GM12878 (cell line): ENCODE data around the gene CDCA3.

Source experiments
- ESRRA ChIP-seq: IDR thresholded peaks from 2 replicates; pipeline ENCODE4 v1.6.1; 2012; ENCODE audit warnings: mild to moderate bottlenecking, low read length, improper control_type of control experiment
- FOXM1 ChIP-seq: IDR thresholded peaks from 2 replicates; pipeline ENCODE4 v1.6.1; 2012; ENCODE audit warnings: low read depth, mild to moderate bottlenecking, inconsistent platforms, low read length, moderate library complexity
- HCFC1 ChIP-seq: fragments of 150-350 bp; IDR thresholded peaks from 2 replicates; pipeline ENCODE4 v1.6.1; 2014; ENCODE audit warnings: low read length
- POLR2A ChIP-seq: IDR thresholded peaks from 2 replicates; pipeline ENCODE4 v1.6.1; 2011; ENCODE audit warnings: low read depth, mild to moderate bottlenecking, low read length
- TAF1 ChIP-seq: IDR thresholded peaks from 2 replicates; pipeline ENCODE4 v1.6.1; 2011; ENCODE audit warnings: mild to moderate bottlenecking, low read depth, low read length, borderline replicate concordance
- YY1 ChIP-seq: IDR thresholded peaks from 2 replicates; pipeline ENCODE4 v1.6.1; 2011; ENCODE audit warnings: low read depth, mild to moderate bottlenecking, low read length
- ZSCAN29 ChIP-seq: fragments of 450-650 bp; IDR thresholded peaks from 2 replicates; pipeline ENCODE4 v1.6.1; 2017; ENCODE audit warnings: mild to moderate bottlenecking, moderate library complexity
- TF ChIP-seq, protein P1 (sequence below), 3 experiments: IDR thresholded peaks in 2 of 3; conservative IDR thresholded peaks in 1 of 3; 2 replicates each; pipeline ENCODE4 v1.5.1; 2011; ENCODE audit warnings: low read depth in 3 of 3, low read length in 3 of 3, mild to moderate bottlenecking in 3 of 3, control low read depth in 2 of 3, moderate library complexity in 2 of 3, inconsistent platforms in 1 of 3, mixed read lengths in 1 of 3; ENCODE audit not compliant: control insufficient read depth in 2 of 3, insufficient read depth in 1 of 3; ENCODE audit errors: extremely low read depth in 1 of 3
- TF ChIP-seq, protein P2 (sequence below): fragments of 450-650 bp; formaldehyde crosslinking; IDR thresholded peaks from 2 replicates; pipeline ENCODE4 v1.4.0; 2020; ENCODE audit warnings: mild to moderate bottlenecking, moderate library complexity
- TF ChIP-seq, protein P3 (sequence below): IDR thresholded peaks from 2 replicates; pipeline ENCODE4 v1.6.1; 2012; ENCODE audit warnings: low read depth, low read length, improper control_type of control experiment

DNA sequence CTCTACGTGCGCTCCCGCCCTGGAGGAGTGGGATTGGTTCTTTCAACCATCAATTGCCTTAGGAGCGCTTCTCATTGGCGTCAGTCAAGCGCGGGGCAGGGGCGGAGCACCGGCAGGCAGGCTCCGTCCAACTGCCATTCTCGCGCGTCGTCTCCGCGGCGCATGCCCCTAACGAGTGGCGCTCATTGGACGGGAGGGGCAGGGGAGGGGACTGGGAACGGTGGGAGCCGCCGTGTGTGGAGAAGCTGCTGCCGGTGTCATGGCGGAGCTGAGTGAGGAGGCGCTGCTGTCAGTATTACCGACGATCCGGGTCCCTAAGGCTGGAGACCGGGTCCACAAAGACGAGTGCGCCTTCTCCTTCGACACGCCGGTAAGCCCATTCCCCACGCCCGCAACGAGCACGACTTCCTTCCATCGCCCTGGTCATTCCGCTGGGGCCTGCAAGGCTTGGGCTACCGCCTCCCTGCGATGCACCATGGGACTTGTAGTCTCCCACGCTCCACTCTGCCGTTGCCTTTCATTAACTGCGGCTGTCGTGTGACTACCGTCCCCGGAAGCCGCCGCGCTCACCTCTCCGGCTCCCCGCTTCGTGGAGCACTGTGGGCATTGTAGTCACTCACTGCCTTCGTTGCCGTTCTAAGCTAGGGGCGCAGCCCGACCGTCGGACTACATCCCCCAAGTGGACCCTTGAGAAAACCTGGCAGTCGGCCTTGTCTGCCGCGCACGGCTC, 1.0 kb upstream of the CDCA3 start, which contains the start of gene USP5:
- TF ChIP-seq TAF1 (peak; percentile 63), ZSCAN29 (no peak), YY1 (peak; percentile 94), ESRRA (peak; percentile 91; the same call in 1 of the 2 replicates), HCFC1 (peak; percentile 100), FOXM1 (no peak), POLR2A (peak; percentile 89)
- TF ChIP-seq, protein P1, sequence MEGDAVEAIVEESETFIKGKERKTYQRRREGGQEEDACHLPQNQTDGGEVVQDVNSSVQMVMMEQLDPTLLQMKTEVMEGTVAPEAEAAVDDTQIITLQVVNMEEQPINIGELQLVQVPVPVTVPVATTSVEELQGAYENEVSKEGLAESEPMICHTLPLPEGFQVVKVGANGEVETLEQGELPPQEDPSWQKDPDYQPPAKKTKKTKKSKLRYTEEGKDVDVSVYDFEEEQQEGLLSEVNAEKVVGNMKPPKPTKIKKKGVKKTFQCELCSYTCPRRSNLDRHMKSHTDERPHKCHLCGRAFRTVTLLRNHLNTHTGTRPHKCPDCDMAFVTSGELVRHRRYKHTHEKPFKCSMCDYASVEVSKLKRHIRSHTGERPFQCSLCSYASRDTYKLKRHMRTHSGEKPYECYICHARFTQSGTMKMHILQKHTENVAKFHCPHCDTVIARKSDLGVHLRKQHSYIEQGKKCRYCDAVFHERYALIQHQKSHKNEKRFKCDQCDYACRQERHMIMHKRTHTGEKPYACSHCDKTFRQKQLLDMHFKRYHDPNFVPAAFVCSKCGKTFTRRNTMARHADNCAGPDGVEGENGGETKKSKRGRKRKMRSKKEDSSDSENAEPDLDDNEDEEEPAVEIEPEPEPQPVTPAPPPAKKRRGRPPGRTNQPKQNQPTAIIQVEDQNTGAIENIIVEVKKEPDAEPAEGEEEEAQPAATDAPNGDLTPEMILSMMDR (IDR thresholded peaks at IDR 0.05 in 2 of 3, conservative IDR thresholded peaks at IDR 0.05 in 1 of 3; ENCODE audit: control insufficient read depth in 2 of 3, extremely low read depth in 1 of 3, insufficient read depth in 1 of 3, low read depth in 3 of 3, low read length in 3 of 3): no peak
- TF ChIP-seq, protein P2, sequence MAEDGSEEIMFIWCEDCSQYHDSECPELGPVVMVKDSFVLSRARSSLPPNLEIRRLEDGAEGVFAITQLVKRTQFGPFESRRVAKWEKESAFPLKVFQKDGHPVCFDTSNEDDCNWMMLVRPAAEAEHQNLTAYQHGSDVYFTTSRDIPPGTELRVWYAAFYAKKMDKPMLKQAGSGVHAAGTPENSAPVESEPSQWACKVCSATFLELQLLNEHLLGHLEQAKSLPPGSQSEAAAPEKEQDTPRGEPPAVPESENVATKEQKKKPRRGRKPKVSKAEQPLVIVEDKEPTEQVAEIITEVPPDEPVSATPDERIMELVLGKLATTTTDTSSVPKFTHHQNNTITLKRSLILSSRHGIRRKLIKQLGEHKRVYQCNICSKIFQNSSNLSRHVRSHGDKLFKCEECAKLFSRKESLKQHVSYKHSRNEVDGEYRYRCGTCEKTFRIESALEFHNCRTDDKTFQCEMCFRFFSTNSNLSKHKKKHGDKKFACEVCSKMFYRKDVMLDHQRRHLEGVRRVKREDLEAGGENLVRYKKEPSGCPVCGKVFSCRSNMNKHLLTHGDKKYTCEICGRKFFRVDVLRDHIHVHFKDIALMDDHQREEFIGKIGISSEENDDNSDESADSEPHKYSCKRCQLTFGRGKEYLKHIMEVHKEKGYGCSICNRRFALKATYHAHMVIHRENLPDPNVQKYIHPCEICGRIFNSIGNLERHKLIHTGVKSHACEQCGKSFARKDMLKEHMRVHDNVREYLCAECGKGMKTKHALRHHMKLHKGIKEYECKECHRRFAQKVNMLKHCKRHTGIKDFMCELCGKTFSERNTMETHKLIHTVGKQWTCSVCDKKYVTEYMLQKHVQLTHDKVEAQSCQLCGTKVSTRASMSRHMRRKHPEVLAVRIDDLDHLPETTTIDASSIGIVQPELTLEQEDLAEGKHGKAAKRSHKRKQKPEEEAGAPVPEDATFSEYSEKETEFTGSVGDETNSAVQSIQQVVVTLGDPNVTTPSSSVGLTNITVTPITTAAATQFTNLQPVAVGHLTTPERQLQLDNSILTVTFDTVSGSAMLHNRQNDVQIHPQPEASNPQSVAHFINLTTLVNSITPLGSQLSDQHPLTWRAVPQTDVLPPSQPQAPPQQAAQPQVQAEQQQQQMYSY (CRISPR knock-in tag): no peak
- TF ChIP-seq, protein P3, sequence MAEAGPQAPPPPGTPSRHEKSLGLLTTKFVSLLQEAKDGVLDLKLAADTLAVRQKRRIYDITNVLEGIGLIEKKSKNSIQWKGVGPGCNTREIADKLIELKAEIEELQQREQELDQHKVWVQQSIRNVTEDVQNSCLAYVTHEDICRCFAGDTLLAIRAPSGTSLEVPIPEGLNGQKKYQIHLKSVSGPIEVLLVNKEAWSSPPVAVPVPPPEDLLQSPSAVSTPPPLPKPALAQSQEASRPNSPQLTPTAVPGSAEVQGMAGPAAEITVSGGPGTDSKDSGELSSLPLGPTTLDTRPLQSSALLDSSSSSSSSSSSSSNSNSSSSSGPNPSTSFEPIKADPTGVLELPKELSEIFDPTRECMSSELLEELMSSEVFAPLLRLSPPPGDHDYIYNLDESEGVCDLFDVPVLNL: no peak
